ENCODE results near the gene KNOP1.
"Not testable (repeated sequence)": the region's sequence is repeated elsewhere in the genome, so short reads cannot be mapped to it uniquely, and the experiment has no call there.

Gene KNOP1

DNA sequence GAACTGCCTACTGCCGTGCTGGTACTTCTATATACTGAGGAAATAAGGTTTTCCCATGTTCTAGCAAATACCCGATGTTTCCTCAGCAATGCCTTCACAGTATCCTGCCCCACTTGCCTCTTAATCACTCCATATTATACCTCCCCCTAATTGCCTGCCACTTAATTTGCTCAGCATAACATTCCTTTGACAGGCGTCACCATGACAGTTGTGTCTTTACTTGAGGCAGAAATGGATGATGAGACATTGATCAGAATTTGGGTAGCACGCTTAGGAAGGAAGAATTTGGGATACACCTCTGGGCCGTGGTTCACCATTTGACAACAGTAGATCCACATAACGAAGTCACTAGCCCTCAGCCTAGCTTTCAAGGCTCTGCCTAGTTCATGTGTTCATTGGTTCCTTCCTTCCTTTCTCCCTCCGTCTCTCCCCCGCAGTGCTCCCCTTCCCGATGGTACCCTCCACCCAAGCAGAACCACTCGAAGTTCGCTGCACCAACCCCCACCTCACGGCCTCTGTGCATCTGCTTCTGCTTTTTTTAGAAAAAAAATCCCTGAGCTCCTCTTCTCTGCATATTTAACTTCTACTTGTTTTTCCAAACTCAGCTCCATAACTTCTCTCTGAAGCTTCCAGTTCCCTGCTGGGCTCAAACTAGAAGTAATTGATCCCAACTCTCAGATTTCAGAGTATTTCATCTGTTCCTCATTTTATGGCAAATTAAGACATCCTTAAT lies 19.4 kb upstream of the KNOP1 start:
- no peak for DNase-seq

DNA sequence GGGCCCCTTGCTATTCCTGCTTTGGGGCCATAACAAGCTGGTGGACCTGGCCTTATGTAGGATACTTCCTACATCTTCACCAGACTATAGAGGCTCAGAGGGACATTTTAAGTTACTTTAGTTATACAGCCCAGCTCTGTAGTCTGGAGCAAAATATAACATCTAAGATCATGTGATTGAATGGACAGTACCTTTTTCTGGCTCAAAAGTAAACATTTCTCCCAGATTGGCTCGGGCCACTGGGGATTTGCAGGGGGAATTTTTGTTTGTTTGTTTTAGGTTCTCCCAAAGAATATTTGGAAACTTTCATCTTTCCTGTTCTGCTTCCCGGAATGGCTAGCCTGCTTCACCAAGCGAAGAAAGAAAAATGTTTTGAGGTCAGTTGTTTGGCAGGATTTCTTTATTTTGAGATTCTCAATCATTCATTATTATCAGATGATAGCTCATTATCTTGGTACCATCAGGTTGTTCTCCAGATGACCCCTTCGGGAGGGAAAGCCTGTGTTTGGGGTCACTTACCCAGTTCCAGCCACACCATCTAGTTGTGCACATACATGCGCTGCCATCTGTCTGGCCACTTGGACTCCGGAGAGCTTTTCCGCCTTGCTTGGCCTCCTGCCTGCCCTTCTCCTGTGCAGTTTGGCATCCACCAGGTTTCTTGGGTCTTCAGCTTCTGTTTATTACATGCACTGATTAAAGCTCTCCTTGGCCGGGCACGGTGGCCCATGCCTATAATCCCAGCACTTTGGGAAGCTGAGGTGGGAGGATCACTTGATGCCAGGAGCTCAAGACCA lies 17.2 kb upstream of the KNOP1 start:
- DNase-seq = no peak

- no peak for DNase-seq
Measured at GRCh38 chr16:19733551-19733950, 15.5 kb upstream of the KNOP1 start.

GRCh38 chr16:19728636-19728965 lies 10.6 kb upstream of the KNOP1 start:
- DNase-seq = no peak

GRCh38 chr16:19722981-19723380 lies 5.0 kb upstream of the KNOP1 start:
- no peak for DNase-seq

- no peak for DNase-seq
Measured at GRCh38 chr16:19722269-19722952, 4.4 kb upstream of the KNOP1 start.

GRCh38 chr16:19718624-19718965 lies 568 bp upstream of the KNOP1 start:
- no peak for DNase-seq

DNA sequence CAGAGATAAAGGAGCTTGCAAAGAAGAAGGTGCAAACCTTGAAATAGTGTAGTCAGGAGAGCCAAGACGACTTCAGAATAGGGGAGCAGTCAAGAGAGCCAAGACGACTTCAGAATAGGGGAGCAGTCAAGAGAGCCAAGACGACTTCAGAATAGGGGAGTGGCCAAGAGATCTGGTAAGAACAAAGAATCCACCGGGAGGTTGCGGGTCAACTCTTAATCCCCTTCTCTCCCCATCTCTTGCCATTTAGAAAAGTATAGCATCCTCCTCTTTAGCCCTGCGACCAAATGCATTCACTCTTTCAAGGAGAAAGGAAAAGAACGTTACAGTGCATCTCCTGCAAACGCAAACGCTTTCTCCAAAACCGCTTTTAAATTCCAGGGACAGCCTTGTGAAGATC lies 713 bp downstream of the KNOP1 start:
- DNase-seq = no peak

GRCh38 chr16:19716728-19717127 lies 1.3 kb downstream of the KNOP1 start:
- DNase-seq = not testable (repeated sequence)

DNA sequence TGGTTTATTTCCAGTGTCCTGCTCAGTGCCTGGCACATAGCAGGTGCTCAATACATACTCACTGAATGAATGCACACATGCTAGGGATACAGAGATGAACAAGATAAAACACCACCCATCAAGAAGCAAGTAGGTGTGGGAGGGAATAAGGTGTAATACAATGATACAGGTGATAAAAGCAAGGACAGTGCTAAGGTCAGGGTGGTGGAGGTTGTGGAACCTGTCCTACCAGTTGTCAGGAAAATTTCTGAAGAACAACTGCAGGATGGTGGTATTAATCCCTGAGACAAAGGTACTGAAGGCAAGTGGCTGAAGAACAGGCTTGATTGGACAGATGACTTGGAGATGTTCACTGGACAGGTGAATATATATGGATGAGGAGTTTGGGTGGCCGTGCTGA lies 1.8 kb downstream of the KNOP1 start:
- no peak for DNase-seq

DNA sequence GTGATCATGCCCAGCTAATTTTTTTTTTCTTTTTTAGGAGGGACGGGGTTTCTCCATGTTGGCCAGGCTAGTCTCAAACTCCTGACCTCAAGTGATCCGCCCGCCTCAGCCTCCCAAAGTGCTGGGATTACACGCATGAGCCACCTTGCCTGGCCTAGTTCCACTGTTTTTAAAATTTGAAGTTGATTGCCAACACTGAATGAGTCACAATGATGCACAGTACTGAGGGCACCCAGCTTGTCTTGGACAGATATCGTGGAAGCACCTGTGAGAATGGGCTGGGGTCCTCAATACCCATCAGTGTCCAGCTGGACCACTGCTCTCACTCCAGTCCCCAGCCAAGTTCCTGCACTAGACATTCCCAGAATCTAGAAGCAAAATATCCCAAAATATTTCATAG lies 2.5 kb downstream of the KNOP1 start:
- no peak for DNase-seq

GRCh38 chr16:19713697-19714096 lies 4.3 kb downstream of the KNOP1 start:
- DNase-seq = no peak

- no peak for DNase-seq
Measured at GRCh38 chr16:19712418-19713058, 5.5 kb downstream of the KNOP1 start.

DNA sequence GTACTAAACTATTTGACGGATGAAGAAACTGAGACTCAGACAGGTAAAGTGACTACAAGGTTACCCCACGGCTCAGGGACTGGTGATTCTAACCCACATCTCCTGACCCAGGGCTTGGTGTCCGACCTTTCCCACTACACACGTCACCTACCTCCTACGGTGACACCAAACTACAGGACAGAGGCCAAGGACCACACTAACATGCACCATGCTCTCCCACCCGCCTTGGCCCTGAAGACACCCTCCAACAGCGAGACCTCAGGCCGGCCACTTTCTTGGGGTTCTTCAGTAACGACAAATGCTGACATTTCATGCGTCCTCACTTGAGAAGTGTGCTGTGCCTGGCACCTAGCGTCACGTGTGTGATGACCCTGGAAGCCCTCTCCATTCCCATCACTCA lies 6.4 kb downstream of the KNOP1 start:
- no peak for DNase-seq

DNA sequence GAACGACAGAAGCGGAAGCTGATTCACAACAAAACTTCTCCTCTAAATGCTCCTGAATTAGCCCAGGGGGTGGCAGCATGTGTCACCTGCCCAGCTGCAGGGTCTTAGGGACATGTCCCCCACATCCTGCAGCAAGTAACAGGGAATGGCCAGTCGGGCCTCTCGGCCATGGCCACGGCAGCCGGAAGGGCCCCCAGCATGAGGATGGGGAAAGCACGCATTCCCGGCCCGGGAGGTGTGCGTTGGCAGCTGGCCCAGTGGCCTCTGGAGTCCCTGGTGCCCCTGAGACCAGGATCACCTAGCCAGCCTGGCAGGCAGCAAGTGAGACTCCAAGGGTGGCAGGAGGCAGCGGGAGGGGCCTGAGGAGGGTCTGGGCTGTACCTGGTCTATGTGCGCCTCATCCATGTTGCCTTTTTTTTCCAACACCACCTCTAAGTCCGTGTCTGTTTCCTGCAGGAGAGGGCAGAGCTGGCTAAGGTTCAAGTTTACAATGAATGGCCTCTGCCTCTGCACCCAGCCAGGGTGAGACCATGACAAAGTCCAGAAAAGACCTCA lies 7.0 kb downstream of the KNOP1 start:
- DNase-seq = no peak

GRCh38 chr16:19710191-19710908 lies 7.7 kb downstream of the KNOP1 start:
- no peak for DNase-seq

DNA sequence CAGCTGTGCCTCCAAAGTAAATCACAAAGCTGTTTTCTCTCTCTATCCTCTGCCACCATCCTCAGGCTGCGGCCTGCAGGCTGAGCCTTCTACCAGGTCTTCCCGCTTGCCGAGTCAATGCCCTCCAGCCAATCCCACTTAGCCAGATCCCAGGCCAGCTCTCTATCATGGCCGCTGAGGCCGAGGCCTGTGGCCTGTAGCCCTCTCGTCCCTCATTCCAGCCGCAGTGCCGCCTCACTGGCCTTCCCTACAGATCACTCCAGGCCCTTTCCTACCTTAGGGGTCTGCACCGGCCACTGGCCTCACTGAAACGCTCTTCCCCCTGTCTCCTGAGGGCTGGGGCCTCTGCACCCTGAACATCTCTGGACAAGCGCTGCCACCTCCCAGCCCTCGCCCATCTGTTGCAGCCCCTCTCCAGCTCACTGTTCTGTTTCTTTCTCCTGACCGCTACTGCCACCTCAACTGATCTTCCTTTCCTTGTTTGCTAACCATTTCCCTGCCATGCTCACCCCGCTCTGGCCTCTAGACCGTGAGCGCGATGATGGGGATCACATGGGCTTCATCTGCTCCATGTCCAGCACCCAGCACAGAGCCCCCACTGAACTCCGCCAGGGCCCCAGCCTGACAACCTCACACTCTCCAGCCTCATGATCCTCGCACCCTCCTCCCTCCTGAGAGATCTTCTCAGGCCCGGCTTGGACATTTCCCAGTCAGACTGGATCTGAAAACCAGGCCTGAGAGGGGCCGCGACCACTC lies 8.5 kb downstream of the KNOP1 start:
- no peak for DNase-seq

DNA sequence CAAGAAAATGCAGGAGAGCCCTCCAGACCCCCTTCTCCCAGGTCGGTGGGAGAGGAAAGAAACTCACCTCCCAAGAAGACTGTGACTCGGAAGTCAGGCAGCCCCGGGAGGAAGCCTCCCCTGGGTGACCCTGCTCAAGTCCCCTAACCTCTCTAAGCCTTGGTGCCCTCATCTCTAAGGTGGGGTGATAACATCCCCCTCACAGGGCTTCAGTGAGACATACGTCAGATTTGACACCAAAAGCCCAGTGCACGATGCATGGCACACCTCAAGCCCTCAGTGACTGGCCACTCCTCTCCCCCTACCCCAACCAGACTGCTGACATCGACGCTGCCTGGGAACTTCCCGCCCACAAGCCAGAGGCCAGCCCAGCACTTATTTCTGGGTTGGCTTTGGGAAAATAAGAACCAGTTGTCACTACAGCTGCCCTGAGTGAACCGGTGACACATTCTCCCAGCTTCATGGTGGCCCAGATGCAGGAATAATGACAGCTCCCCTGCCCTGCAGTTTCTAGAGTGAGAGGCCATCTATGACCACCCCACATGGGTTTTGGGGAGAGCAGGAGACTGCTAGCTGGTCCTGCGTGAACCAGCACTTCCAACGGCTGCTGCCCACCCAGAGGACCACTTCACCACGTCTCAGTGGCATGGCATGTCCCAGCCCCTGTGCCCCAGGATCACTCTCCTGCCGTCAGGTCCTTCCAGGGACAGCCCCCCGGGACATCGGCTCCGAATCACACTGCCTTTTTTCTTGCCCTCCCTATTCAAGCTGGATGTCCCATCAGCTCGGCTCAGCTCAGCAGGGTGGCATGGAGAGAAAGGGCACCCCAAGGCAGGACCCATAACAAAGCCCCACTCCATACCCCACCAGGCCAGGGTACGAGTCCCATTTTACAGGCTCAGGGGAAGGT lies 9.5 kb downstream of the KNOP1 start:
- no peak for DNase-seq

DNA sequence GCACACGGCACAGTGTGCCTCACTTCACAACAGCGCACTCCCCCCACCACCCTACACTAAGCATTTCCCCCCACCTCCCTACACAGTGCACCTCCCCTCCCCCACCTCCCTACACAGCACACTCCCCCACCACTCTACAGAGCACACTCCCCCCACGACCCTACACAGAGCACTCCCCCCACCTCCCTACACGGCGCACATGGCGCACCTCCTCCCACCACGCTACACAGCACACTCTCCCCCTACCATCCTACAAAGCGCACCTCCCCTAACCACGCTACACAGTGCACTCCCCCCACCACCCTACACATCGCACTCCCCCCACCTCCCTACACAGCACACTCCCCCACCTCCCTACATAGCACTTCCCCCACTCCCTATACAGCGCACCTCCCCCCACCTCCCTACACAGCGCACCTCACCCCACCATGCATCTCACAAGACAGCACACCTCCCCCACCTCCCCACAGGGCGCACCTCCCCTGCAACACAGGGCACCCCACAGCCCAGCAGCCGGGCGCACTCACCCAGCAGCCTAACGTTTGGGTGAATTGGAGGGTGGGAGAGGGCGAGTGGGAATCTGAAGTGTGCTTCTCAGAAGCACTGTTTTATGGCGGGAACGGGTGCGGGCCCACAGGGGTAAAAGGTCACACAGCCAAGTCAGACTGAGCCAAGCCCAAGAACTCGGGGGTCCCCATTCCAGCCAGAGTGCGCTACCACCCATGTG lies 10.3 kb downstream of the KNOP1 start:
- DNase-seq = no peak

DNA sequence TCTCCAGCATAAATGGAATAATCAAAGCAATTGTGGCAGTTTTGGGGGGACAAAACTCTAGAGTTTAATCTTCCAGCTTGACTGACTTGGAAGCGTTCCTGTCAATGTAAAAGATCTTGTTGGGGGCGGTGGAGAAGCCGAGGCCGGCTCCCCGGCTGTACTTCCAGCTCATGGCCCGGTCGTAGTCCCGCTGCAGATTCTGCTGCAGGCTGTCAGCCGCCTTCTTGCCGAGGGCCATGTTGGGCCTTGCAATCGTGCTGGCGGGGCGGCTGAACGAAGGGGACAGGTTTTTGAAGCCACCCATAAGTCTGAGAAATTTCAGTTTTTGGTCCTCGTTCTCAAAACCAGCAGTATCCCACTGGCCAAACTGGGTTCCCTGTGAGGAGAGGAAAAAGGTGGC lies 11.2 kb downstream of the KNOP1 start:
- DNase-seq = no peak
